SH-SY5Y (cell line): ENCODE data around the gene LCNL1.

Experiments used
- GATA2 ChIP-seq: IDR thresholded peaks from 2 replicates; pipeline ENCODE4 v1.6.1; 2011; ENCODE audit warnings: mild to moderate bottlenecking, low read depth, low read length
- GATA3 ChIP-seq: IDR thresholded peaks from 2 replicates; pipeline ENCODE4 v1.6.1; 2011; ENCODE audit warnings: low read depth, mild to moderate bottlenecking, low read length, moderate library complexity

DNA sequence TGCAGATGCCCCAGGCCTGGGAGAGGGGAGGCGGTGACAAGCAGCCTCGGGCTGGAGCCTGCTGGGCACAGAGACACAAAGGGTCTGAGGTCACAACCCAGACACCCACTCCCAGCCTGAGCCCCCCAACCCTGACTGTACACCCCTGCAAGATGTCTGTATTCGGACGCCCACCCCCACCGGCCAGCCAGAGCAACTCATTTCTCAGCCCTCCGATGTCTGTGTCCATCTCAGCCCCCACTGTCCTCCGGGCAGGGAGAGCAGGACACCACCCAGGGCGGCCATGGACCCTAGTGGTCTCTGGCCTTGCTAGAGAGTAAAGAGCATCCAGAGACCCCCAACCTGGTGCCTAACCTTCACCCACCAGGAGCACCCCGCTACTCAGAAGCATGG lies 26.9 kb upstream of the LCNL1 start:
- TF ChIP-seq GATA2 (no peak), GATA3 (no peak)
